Mesenchymal stem cell (in vitro differentiated cells and primary cell): ENCODE results near the gene NT5C2. TPM values are rescaled to one million over a fixed set of nuclear protein-coding genes. Genes with fewer than 3 reads are reported as not detected.
A peak's percentile ranks its signal among the peaks of the same experiment; 100 is the strongest.

Experiments used
- DNase-seq: peaks from one replicate; pipeline ENCODE4 v3.0.0-alpha.2; 2013
- H2AFZ ChIP-seq: one replicate; pipeline ENCODE4 v1.6.1; 2013; ENCODE audit warnings: low read depth, mild to moderate bottlenecking, control low read depth, inconsistent platforms, low read length, moderate library complexity
- H2AK5ac ChIP-seq: 2 replicates; pipeline ENCODE4 v1.6.1; 2013; ENCODE audit warnings: low read length, moderate library complexity, mild to moderate bottlenecking, inconsistent platforms; ENCODE audit not compliant: severe bottlenecking
- H2BK120ac ChIP-seq: one replicate; pipeline ENCODE4 v1.6.1; 2013; ENCODE audit warnings: low read depth, mild to moderate bottlenecking, inconsistent platforms, low read length, moderate library complexity
- H2BK12ac ChIP-seq, 2 experiments: one replicate each; pipeline ENCODE4 v1.6.1; 2013; ENCODE audit warnings: inconsistent platforms in 2 of 2, low read length in 2 of 2, mild to moderate bottlenecking in 2 of 2, moderate library complexity in 2 of 2, control low read depth in 1 of 2
- H2BK15ac ChIP-seq: one replicate; pipeline ENCODE4 v1.6.1; 2013; ENCODE audit warnings: mild to moderate bottlenecking, low read depth, inconsistent platforms; ENCODE audit not compliant: poor library complexity, severe bottlenecking
- H2BK5ac ChIP-seq: 2 replicates; pipeline ENCODE4 v1.6.1; 2013; ENCODE audit warnings: low read depth, mild to moderate bottlenecking, low read length, control low read depth, inconsistent platforms; ENCODE audit not compliant: poor library complexity, severe bottlenecking
- H3K14ac ChIP-seq, 2 experiments: one replicate each; pipeline ENCODE4 v1.6.1; 2013; ENCODE audit warnings: inconsistent platforms in 2 of 2, low read length in 2 of 2, control low read depth in 1 of 2, mild to moderate bottlenecking in 1 of 2, moderate library complexity in 1 of 2
- H3K18ac ChIP-seq, 2 experiments: one replicate each; pipeline ENCODE4 v1.6.1; 2013; ENCODE audit warnings: inconsistent platforms in 2 of 2, low read length in 2 of 2, control low read depth in 1 of 2, low read depth in 1 of 2, mild to moderate bottlenecking in 1 of 2
- H3K23ac ChIP-seq, 2 experiments: one replicate each; pipeline ENCODE4 v1.6.1; 2013; ENCODE audit warnings: inconsistent platforms in 2 of 2, low read length in 2 of 2, mild to moderate bottlenecking in 2 of 2, moderate library complexity in 2 of 2, control low read depth in 1 of 2
- H3K27ac ChIP-seq: 2 replicates; pipeline ENCODE4 v1.5.1; 2013; ENCODE audit warnings: mild to moderate bottlenecking, moderate library complexity, low read length, control low read depth, inconsistent platforms; ENCODE audit not compliant: poor library complexity, severe bottlenecking
- H3K27me3 ChIP-seq, 2 experiments: 2 replicates each; pipeline versions ENCODE4 v1.6.1 to v1.7.0; 2013; ENCODE audit warnings: low read length in 2 of 2, mild to moderate bottlenecking in 2 of 2, moderate library complexity in 2 of 2, control low read depth in 1 of 2, inconsistent platforms in 1 of 2; ENCODE audit not compliant: control insufficient read depth in 1 of 2, insufficient read depth in 1 of 2
- H3K36me3 ChIP-seq, 2 experiments: 2 replicates each; pipeline versions ENCODE4 v1.6.1 to v1.7.0; 2013; ENCODE audit warnings: low read length in 2 of 2, control low read depth in 1 of 2, inconsistent platforms in 1 of 2, low read depth in 1 of 2, mild to moderate bottlenecking in 1 of 2; ENCODE audit not compliant: insufficient read depth in 2 of 2, control insufficient read depth in 1 of 2
- H3K4ac ChIP-seq, 2 experiments: one replicate each; pipeline ENCODE4 v1.6.1; 2013; ENCODE audit warnings: inconsistent platforms in 2 of 2, low read length in 2 of 2, mild to moderate bottlenecking in 2 of 2, moderate library complexity in 2 of 2, control low read depth in 1 of 2, low read depth in 1 of 2
- H3K4me1 ChIP-seq: 2 replicates; pipeline ENCODE4 v1.6.1; 2013; ENCODE audit warnings: low read depth, low read length, control low read depth; ENCODE audit not compliant: control insufficient read depth, insufficient read depth
- H3K4me2 ChIP-seq: 2 replicates; pipeline ENCODE4 v1.6.1; 2013; ENCODE audit warnings: low read length, mild to moderate bottlenecking, inconsistent platforms; ENCODE audit not compliant: poor library complexity, severe bottlenecking
- H3K4me3 ChIP-seq, 2 experiments: 2 replicates each; pipeline versions ENCODE4 v1.5.1 to v1.7.0; 2013; ENCODE audit warnings: low read length in 2 of 2, mild to moderate bottlenecking in 2 of 2, control low read depth in 1 of 2, low read depth in 1 of 2; ENCODE audit not compliant: insufficient read depth in 1 of 2
- H3K79me1 ChIP-seq: replicated peaks from 2 replicates; pipeline ENCODE4 v1.6.1; 2013; ENCODE audit warnings: mild to moderate bottlenecking, control low read depth, low read length, inconsistent platforms; ENCODE audit not compliant: poor library complexity, severe bottlenecking
- H3K9ac ChIP-seq: 2 replicates; pipeline ENCODE4 v1.7.0; 2013; ENCODE audit warnings: mild to moderate bottlenecking, low read length, moderate library complexity
- H3K9me3 ChIP-seq: 2 replicates; pipeline ENCODE4 v1.7.0; 2013; ENCODE audit warnings: mild to moderate bottlenecking, low read length; ENCODE audit not compliant: control insufficient read depth
- H4K8ac ChIP-seq: one replicate; pipeline ENCODE4 v1.6.1; 2013; ENCODE audit warnings: inconsistent platforms, mild to moderate bottlenecking, low read length, moderate library complexity
- H4K91ac ChIP-seq: one replicate; pipeline ENCODE4 v1.6.1; 2013; ENCODE audit warnings: mild to moderate bottlenecking, low read length, inconsistent platforms
- WGBS: methylation state at CpG from one replicate; pipeline ENCODE4 v1.1.7; 2013; ENCODE audit warnings: mixed read lengths; 5-methylcytosine and 5-hydroxymethylcytosine counted together
- polyA plus RNA-seq, 2 experiments: library from polyadenylated mRNA; stranded (reverse); fragments of 200-250 nt; gene quantifications; one replicate each; pipeline ENCODE4 v1.2.3, GENCODE V29; 2013

Gene NT5C2
- polyA plus RNA-seq (2013, experiment 1 of 2) = 52.2 TPM
- polyA plus RNA-seq (2013, experiment 2 of 2) = 52.9 TPM

- Histone ChIP-seq H4K8ac (peak within 1 kb of the TSS; percentile 94), H3K27me3 (no peaks in the 10 kb centered on the region), H3K23ac (peak within 1 kb of the TSS in 1 of 2 experiments; percentile 89), H3K4me3 (peak within 1 kb of the TSS; percentile 96 to 98), H3K9me3 (no peaks in the 10 kb centered on the region), H2BK12ac (peak within 1 kb of the TSS; percentile 54 to 70), H2AFZ (peak within 1 kb of the TSS; percentile 63), H4K91ac (peak within 1 kb of the TSS; percentile 99), H2BK120ac (peak within 1 kb of the TSS; percentile 98), H3K79me1 (no peaks in the 10 kb centered on the region), H2AK5ac (peak within 1 kb of the TSS; percentile 34), H2BK15ac (peak within 1 kb of the TSS; percentile 94), H3K18ac (peak within 1 kb of the TSS; percentile 96 to 98), H3K14ac (peak within 1 kb of the TSS in 1 of 2 experiments; percentile 91), H3K4me1 (peaks cover 13% of the 10 kb centered on the region), H3K4me2 (peak within 1 kb of the TSS; percentile 87), H3K9ac (peak within 1 kb of the TSS; percentile 96), H3K27ac (peak within 1 kb of the TSS; percentile 95), H2BK5ac (peak within 1 kb of the TSS; percentile 94), H3K36me3 (peaks cover 0 to 3% of the 10 kb centered on the region in 2 experiments), H3K4ac (peak within 1 kb of the TSS; percentile 73 to 75)
- peak; percentile 80 for DNase-seq
- WGBS = 6% methylated on average over 58 of the region's 62 CpGs
Observed at GRCh38 chr10:103193107-103193819, at the start of gene NT5C2. Gene NT5C2 (minus strand): TSS chr10:103193272. CDS start chr10:103174958, 18,314 bp downstream.

- Histone ChIP-seq H4K91ac (peak overlapping the region; percentile 56), H3K79me1 (no peaks in the 10 kb centered on the region), H3K9ac (peak overlapping the region; percentile 34), H2BK120ac (peak overlapping the region; percentile 37), H3K4me2 (no peak overlapping the region), H4K8ac (peak overlapping the region; percentile 92), H2BK5ac (peak overlapping the region; percentile 31), H2BK12ac (peak overlapping the region; percentile 15 to 66), H3K4ac (peak overlapping the region; percentile 6 to 57), H3K27me3 (no peaks in the 10 kb centered on the region), H2BK15ac (peak overlapping the region; percentile 29), H3K9me3 (no peaks in the 10 kb centered on the region), H3K4me1 (peaks cover 8% of the 10 kb centered on the region), H3K36me3 (no peaks in the 10 kb centered on the region), H3K14ac (no peak overlapping the region), H2AK5ac (no peak overlapping the region), H3K4me3 (no peak overlapping the region), H2AFZ (peak overlapping the region; percentile 30), H3K18ac (peak overlapping the region; percentile 11 to 41), H3K27ac (peak overlapping the region; percentile 55), H3K23ac (no peak overlapping the region)
- DNase-seq = peak; percentile 64
- 64% methylated on average over 6 of the region's 7 CpGs for WGBS
Observed at GRCh38 chr10:103241262-103242011, 48.4 kb upstream of the NT5C2 start.

GRCh38 chr10:103238506-103239252 is 45.6 kb upstream of the NT5C2 start:
- Histone ChIP-seq H3K27ac (no peak overlapping the region), H2BK15ac (no peak overlapping the region), H2BK120ac (no peak overlapping the region), H4K8ac (no peak overlapping the region), H3K18ac (no peak overlapping the region), H3K4me1 (peaks cover 8% of the 10 kb centered on the region), H3K79me1 (no peaks in the 10 kb centered on the region), H2BK12ac (peak overlapping the region in 1 of 2 experiments; percentile 70), H3K9ac (peak overlapping the region; percentile 60), H3K4ac (no peak overlapping the region), H3K27me3 (no peaks in the 10 kb centered on the region), H3K23ac (no peak overlapping the region), H3K36me3 (no peaks in the 10 kb centered on the region), H3K4me2 (no peak overlapping the region), H3K4me3 (no peak overlapping the region), H3K9me3 (no peaks in the 10 kb centered on the region), H2BK5ac (no peak overlapping the region), H4K91ac (no peak overlapping the region), H2AK5ac (peak overlapping the region; percentile 76), H2AFZ (no peak overlapping the region), H3K14ac (no peak overlapping the region)
- 61% methylated on average over 8 of the region's 11 CpGs for WGBS
- peak; percentile 49 for DNase-seq
